Dermis microvascular lymphatic vessel endothelial cell (primary cell): ENCODE measurements around the gene TIPARP. TPM values are rescaled to one million over a fixed set of nuclear protein-coding genes. Genes with fewer than 3 reads are reported as not detected.

Experiments
- DNase-seq, 2 donors: peaks; one replicate each; pipeline versions ENCODE4 v3.0.0 to v3.0.0-alpha.2; 2010; ENCODE audit warnings: low read depth in 2 of 2
- total RNA-seq: library from RNA; depleted of rRNA; stranded (reverse); fragments of >200 nt; gene quantifications from 2 replicates; pipeline ENCODE4 v1.2.1, GENCODE V29; 2014

Gene TIPARP
- total RNA-seq, 1 donor from 2014 or later = 13.7 TPM

- no peak for DNase-seq
Observed at GRCh38 chr3:156741935-156742334, 67.5 kb downstream of the TIPARP start.

GRCh38 chr3:156742401-156742800 is 68.0 kb downstream of the TIPARP start:
- DNase-seq = no peak

- DNase-seq = no peak
Observed at GRCh38 chr3:156743859-156744258, 69.5 kb downstream of the TIPARP start.

- no peak for DNase-seq
Observed at GRCh38 chr3:156744631-156745030, 70.2 kb downstream of the TIPARP start.

GRCh38 chr3:156745766-156746165 is 71.4 kb downstream of the TIPARP start:
- no peak for DNase-seq

GRCh38 chr3:156747046-156747445 is 72.7 kb downstream of the TIPARP start:
- no peak for DNase-seq

- no peak for DNase-seq
Observed at GRCh38 chr3:156749244-156749643, 74.9 kb downstream of the TIPARP start.

GRCh38 chr3:156750191-156750873 is 75.9 kb downstream of the TIPARP start:
- no peak for DNase-seq

- no peak for DNase-seq
Observed at GRCh38 chr3:156750874-156751245, 76.5 kb downstream of the TIPARP start.

GRCh38 chr3:156751461-156752025 is 77.2 kb downstream of the TIPARP start:
- peak in 1 of 2 donors; percentile 7 for DNase-seq

Other genes starting within 250 kb of the TIPARP start
- gene SSR3, start 119.5 kb upstream of the TIPARP start, total RNA-seq = 157 and 161 TPM in 2 replicates
- 0.25 and 0.26 TPM in 2 replicates for gene LEKR1, start 151.8 kb downstream of the TIPARP start, total RNA-seq